OCI-LY3 (cell line): ENCODE results near the gene KRTAP1-5.
"Not testable (repeated sequence)": the region's sequence is repeated elsewhere in the genome, so short reads cannot be mapped to it uniquely, and the experiment has no call there.

ENCODE experiments used
- CTCF ChIP-seq: fragments of 200-600, 300-600 bp; sonication (generic); IDR thresholded peaks from 2 replicates; pipeline ENCODE4 v1.5.1; 2014; ENCODE audit warnings: antibody characterized with exemption, low read length, low read depth
- EZH2phosphoT487 ChIP-seq: fragments of 200-600 bp; shearing (Covaris generic); IDR thresholded peaks from 2 replicates; pipeline ENCODE4 v1.6.1; 2018; ENCODE audit warnings: antibody characterized with exemption, mixed run types, low read depth

- TF ChIP-seq CTCF, EZH2phosphoT487: not testable (repeated sequence)
These were observed 27.5 kb upstream of the KRTAP1-5 start for GRCh38 chr17:41054556-41054955.
